Measurements from ENCODE around the gene PPFIA1. TPM values are rescaled to one million over a fixed set of nuclear protein-coding genes. Genes with fewer than 3 reads are reported as not detected.
"Not testable (repeated sequence)": the region's sequence is repeated elsewhere in the genome, so short reads cannot be mapped to it uniquely, and the experiment has no call there.

PPFIA1 gene
- total RNA-seq, 4 donors from 2014 or later, result 50.9 to 57.9 (median 54.6) TPM

DNA sequence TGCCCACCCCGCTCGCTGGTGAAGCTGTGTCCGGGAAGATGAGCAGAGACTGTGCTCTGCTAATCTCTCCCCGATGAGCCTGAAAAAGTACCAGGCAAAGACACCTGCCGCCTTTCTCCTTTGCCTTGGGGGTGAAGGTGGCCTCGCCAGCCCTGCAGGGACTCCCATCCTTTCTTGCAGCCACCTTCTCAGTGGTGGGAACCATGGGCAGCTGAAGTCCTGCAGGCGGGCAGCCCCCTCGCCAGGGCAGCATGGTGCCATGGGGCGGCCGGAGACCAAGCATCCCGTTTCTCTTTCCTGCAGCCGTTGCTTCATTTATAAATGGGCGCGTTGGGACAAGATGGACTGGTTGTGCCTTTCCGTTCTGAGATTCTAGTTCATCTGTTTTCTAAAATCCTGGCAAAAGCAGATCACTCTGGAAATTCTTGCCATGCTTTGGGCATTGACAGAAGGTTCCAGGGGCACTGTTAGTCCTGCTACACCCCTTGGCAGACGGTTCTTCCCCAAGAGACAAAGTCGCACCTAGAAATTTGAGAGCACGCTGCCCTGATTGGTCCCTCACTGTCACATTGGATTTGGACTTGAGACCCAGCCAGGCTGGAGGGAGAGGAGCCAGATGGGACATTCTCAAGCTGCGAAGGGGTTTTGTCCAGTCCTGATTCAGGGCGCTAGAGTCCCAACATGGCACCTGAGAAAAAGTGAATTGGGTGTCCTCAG is 135.3 kb downstream of the PPFIA1 start:
- Histone ChIP-seq H3K36me3 (peaks cover 49 to 50% of the 10 kb centered on the region in 2 donors), H3K27me3 (no peaks in the 10 kb centered on the region), H3K4me1 (peaks cover 0 to 8% of the 10 kb centered on the region in 2 donors), H3K4me3 (replicated peaks in 1 of 3) (no peak overlapping the region), H3K9me3 (no peaks in the 10 kb centered on the region), H3K27ac (no peak overlapping the region)
- 92 to 93% methylated on average over 20 of the region's 20 CpGs for WGBS, 2 donors
- intact Hi-C loops (cut with DNase I), result no loop called here
- no peak for DNase-seq
- TF ChIP-seq, protein P1, sequence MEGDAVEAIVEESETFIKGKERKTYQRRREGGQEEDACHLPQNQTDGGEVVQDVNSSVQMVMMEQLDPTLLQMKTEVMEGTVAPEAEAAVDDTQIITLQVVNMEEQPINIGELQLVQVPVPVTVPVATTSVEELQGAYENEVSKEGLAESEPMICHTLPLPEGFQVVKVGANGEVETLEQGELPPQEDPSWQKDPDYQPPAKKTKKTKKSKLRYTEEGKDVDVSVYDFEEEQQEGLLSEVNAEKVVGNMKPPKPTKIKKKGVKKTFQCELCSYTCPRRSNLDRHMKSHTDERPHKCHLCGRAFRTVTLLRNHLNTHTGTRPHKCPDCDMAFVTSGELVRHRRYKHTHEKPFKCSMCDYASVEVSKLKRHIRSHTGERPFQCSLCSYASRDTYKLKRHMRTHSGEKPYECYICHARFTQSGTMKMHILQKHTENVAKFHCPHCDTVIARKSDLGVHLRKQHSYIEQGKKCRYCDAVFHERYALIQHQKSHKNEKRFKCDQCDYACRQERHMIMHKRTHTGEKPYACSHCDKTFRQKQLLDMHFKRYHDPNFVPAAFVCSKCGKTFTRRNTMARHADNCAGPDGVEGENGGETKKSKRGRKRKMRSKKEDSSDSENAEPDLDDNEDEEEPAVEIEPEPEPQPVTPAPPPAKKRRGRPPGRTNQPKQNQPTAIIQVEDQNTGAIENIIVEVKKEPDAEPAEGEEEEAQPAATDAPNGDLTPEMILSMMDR (IDR thresholded peaks at IDR 0.05), result no peak
- no peak for TF ChIP-seq POLR2A (IDR thresholded peaks at IDR 0.05)

DNA sequence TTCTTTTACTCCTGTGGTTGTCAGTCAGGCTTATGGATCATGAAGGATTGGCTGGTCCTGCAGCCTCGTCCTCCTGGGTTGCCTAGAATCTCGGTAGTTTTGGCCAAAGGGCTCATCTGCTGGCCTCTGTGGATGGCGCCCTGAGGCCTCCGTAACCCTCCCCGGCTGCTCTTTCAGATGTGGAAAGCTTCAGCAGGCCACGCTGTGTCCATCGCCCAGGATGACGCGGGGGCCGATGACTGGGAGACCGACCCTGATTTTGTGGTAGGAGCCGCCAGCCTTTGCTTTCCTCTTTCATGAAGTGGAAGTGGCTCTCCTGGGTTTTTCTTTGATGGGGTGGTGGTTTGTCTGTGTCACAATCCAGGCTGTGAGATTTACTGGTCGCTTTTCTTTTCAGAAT is 136.6 kb downstream of the PPFIA1 start:
- TF ChIP-seq, protein P1 (IDR thresholded peaks at IDR 0.05), result no peak
- TF ChIP-seq POLR2A (IDR thresholded peaks at IDR 0.05), result no peak
- WGBS, 2 donors, result 80 to 91% methylated on average over 13 of the region's 13 CpGs
- H3K27me3 ChIP-seq, result no peaks in the 10 kb centered on the region

DNA sequence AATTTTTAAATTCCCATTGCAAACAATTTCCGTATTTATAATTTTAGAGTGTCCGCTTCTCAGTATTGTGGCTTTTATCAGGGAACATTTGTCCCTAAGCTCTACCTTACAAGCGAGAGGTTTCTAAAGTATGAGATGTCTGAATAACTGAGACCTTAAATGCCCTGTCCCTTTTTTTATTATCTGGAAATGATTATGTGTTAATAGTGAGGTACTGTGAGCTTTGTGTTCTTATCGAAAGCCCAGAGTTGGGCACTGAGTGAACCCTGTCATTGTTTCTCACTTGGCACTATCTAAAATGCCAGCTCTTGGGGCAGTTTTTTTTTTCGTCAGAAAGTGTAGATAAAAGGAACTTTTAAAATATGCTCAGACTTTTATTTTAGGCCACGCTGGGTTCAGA is 137.3 kb downstream of the PPFIA1 start:
- WGBS, 2 donors, result 95% methylated on average over 6 of the region's 6 CpGs
- Histone ChIP-seq H3K9me3 (no peaks in the 10 kb centered on the region), H3K4me1 (peaks cover 0 to under 1% of the 10 kb centered on the region in 2 donors), H3K36me3 (peaks cover 68 to 70% of the 10 kb centered on the region in 2 donors), H3K27me3 (no peaks in the 10 kb centered on the region), H3K4me3 (replicated peaks in 1 of 3) (no peak overlapping the region), H3K27ac (no peak overlapping the region)
- TF ChIP-seq, protein P1 (IDR thresholded peaks at IDR 0.05), result no peak
- no peak for TF ChIP-seq POLR2A (IDR thresholded peaks at IDR 0.05)
- DNase-seq, result no peak
- intact Hi-C loops (cut with DNase I), result no loop called here

More for the DNA sequence above, 136.6 kb downstream of the PPFIA1 start:
- Histone ChIP-seq H3K36me3 (peaks cover 61 to 63% of the 10 kb centered on the region in 2 donors), H3K27ac (no peak overlapping the region), H3K9me3 (no peaks in the 10 kb centered on the region), H3K4me3 (replicated peaks in 1 of 3) (no peak overlapping the region), H3K4me1 (peaks cover 0 to 6% of the 10 kb centered on the region in 2 donors)
- DNase-seq, result no peak
- intact Hi-C loops (cut with DNase I), result no loop called here

DNA sequence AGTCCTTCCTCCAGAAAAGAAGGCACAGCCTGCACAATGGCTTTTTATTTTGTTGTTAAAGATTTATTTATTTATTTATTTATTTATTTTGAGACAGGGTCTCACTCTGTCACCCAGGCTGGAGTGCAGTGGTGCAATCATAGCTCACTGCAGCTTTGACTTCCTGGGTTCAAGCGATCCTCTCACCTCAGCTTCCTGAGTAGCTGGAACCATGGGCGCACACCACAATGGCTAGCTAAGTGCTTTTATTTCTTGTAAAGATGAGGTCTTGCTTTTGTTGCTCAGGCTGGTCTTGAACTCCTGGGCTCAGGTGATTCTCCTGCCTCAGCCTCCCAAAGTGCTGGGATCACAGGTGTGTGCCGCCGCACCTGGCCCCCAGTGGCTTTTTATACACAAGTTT is 137.8 kb downstream of the PPFIA1 start:
- DNase-seq; H3K27ac ChIP-seq; H3K4me1 ChIP-seq; H3K4me3 ChIP-seq (replicated peaks in 1 of 3); intact Hi-C loops (cut with DNase I); H3K27me3 ChIP-seq; H3K9me3 ChIP-seq: not testable (repeated sequence)
- H3K36me3 ChIP-seq, result peaks cover 73 to 75% of the 10 kb centered on the region in 2 donors
- 94 to 99% methylated on average over 4 of the region's 4 CpGs for WGBS, 2 donors

DNA sequence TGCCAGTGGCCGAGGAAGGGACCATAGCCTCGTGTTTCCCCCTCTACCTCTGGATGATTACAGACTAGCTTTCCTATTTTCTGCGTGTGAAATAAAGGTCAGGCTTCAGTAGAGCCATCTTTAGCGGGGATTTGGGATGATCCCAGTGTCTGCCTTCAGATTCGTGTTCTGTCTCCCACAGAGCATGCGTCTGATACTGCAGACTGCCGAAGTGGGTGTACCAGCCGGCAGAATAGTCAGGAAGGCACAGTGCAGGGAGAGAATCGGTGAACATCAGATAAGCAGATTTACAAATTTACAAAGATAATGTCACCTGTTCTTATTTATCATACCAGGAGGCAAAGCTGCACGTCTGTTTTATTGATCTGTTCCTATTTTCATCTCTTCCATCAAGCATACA is 138.9 kb downstream of the PPFIA1 start:
- Histone ChIP-seq H3K27me3 (no peaks in the 10 kb centered on the region), H3K27ac (no peak overlapping the region), H3K9me3 (no peaks in the 10 kb centered on the region), H3K4me3 (replicated peaks in 1 of 3) (no peak overlapping the region), H3K36me3 (peaks cover 81 to 84% of the 10 kb centered on the region in 2 donors), H3K4me1 (no peaks in the 10 kb centered on the region)
- WGBS, 2 donors, result 90 to 93% methylated on average over 10 of the region's 10 CpGs
- DNase-seq, result no peak
- no peak for TF ChIP-seq POLR2A (IDR thresholded peaks at IDR 0.05)
- TF ChIP-seq, protein P1 (IDR thresholded peaks at IDR 0.05), result no peak
- intact Hi-C loops (cut with DNase I), result no loop called here
